HepG2 (cell line): ENCODE results near the gene DCAKD. TPM values are rescaled to one million over a fixed set of nuclear protein-coding genes. Genes with fewer than 3 reads are reported as not detected.
A peak's percentile ranks its signal among the peaks of the same experiment; 100 is the strongest.

Experiments
- FOSL2 ChIP-seq: sonication (generic); formaldehyde crosslinking; IDR thresholded peaks from 2 replicates; pipeline ENCODE4 v1.4.0; 2020; ENCODE audit warnings: missing genetic modification reagents
- FOXJ3 ChIP-seq: sonication (generic); formaldehyde crosslinking; IDR thresholded peaks from 2 replicates; pipeline ENCODE4 v1.4.0; 2020; ENCODE audit warnings: missing genetic modification reagents, mild to moderate bottlenecking, borderline replicate concordance
- HOXA5 ChIP-seq: sonication (generic); formaldehyde crosslinking; IDR thresholded peaks from 2 replicates; pipeline ENCODE4 v1.4.0; 2020; ENCODE audit warnings: missing genetic modification reagents
- MED13 ChIP-seq: sonication (generic); formaldehyde crosslinking; IDR thresholded peaks from 2 replicates; pipeline ENCODE4 v1.5.0; 2020; ENCODE audit warnings: missing genetic modification reagents
- MTA1 ChIP-seq: sonication (generic); formaldehyde crosslinking; IDR thresholded peaks from 2 replicates; pipeline ENCODE4 v1.4.0; 2020; ENCODE audit warnings: missing genetic modification reagents, mild to moderate bottlenecking, borderline replicate concordance
- NKX3-1 ChIP-seq: sonication (generic); formaldehyde crosslinking; IDR thresholded peaks from 2 replicates; pipeline ENCODE4 v1.5.0; 2020; ENCODE audit warnings: missing genetic modification reagents
- PAWR ChIP-seq: sonication (generic); formaldehyde crosslinking; IDR thresholded peaks from 2 replicates; pipeline ENCODE4 v1.4.0; 2020; ENCODE audit warnings: missing genetic modification reagents, mild to moderate bottlenecking, borderline replicate concordance
- PREB ChIP-seq: sonication (generic); formaldehyde crosslinking; IDR thresholded peaks from 2 replicates; pipeline ENCODE4 v1.4.0; 2020; ENCODE audit warnings: missing genetic modification reagents
- RAD21 ChIP-seq: fragments of 450-650 bp; formaldehyde crosslinking; IDR thresholded peaks from 2 replicates; pipeline ENCODE4 v1.5.0; 2020; ENCODE audit warnings: mild to moderate bottlenecking
- SAP130 ChIP-seq: IDR thresholded peaks from 2 replicates; pipeline ENCODE4 v1.6.1; 2016; ENCODE audit warnings: low read depth
- ZBTB40 ChIP-seq, 2 experiments: fragments of 450-650 bp in 1 of 2; sonication (generic) in 1 of 2; formaldehyde crosslinking in 1 of 2; IDR thresholded peaks; 2 replicates each; pipeline versions ENCODE4 v1.6.1 to v1.8.0; 2016 to 2022; ENCODE audit warnings: antibody characterized with exemption in 1 of 2, mild to moderate bottlenecking in 1 of 2, missing genetic modification reagents in 1 of 2
- ZNF232 ChIP-seq: sonication (generic); formaldehyde crosslinking; IDR thresholded peaks from 2 replicates; pipeline ENCODE4 v1.4.0; 2020; ENCODE audit warnings: missing genetic modification reagents, borderline replicate concordance
- ZNF335 ChIP-seq: sonication (generic); formaldehyde crosslinking; IDR thresholded peaks from 2 replicates; pipeline ENCODE4 v1.4.0; 2020; ENCODE audit warnings: missing genetic modification reagents
- polyA plus RNA-seq, 8 experiments: library from polyadenylated mRNA; depleted of rRNA in 3 of 8; stranded (reverse) in 7 of 8; unstranded in 1 of 8; fragments of >200 nt; fragmentation: Illumina TruSeq in 4 of 8; extraction: Trizol in 4 of 8; gene quantifications; 2 replicates each; pipeline versions ENCODE4 v1.2.1 to v1.2.3, GENCODE V29; 2011 to 2016; ENCODE audit warnings: low read depth in 4 of 8, missing spikeins in 1 of 8, mixed read lengths in 1 of 8; ENCODE audit not compliant: insufficient read depth in 1 of 8
- total RNA-seq, 5 experiments: library from RNA; depleted of rRNA; stranded (reverse); fragments of >200 nt; fragmentation: Illumina TruSeq; extraction: Trizol; gene quantifications; 2 replicates each; pipeline ENCODE4 v1.2.3, GENCODE V29; 2016; ENCODE audit warnings: low read depth in 1 of 5
- TF ChIP-seq, protein P1 (sequence below): sonication (generic); formaldehyde crosslinking; IDR thresholded peaks from 2 replicates; pipeline ENCODE4 v1.5.1; 2020; ENCODE audit warnings: missing genetic modification reagents, mild to moderate bottlenecking, borderline replicate concordance
- TF ChIP-seq, protein P2 (sequence below): sonication (generic); formaldehyde crosslinking; IDR thresholded peaks from 2 replicates; pipeline ENCODE4 v1.4.0; 2020; ENCODE audit warnings: missing genetic modification reagents, borderline replicate concordance

The DCAKD gene
- total and polyA plus RNA-seq, 2 of the 13 experiments (the other 11 are each of a cell fraction or from before 2014, with no cell fraction given) = 25.9 to 29.2 TPM

- TF ChIP-seq ZBTB40 (IDR thresholded peaks at IDR 0.05) (no peak), ZBTB40 (CRISPR knock-in tag; IDR thresholded peaks at IDR 0.05) (peak; percentile 40), RAD21 (CRISPR knock-in tag) (no peak; the same call in none of the 2 replicates), FOSL2 (CRISPR knock-in tag) (peak; percentile 58), PREB (CRISPR knock-in tag) (peak; percentile 90; the same call in 1 of the 2 replicates), PAWR (0 out of 2 replicates have a peak, but pooled peaks have one; percentile 91), NKX3-1 (CRISPR knock-in tag) (peak; percentile 71), ZNF335 (CRISPR knock-in tag) (peak; percentile 98), HOXA5 (CRISPR knock-in tag) (peak; percentile 85; the same call in 1 of the 2 replicates), SAP130 (CRISPR knock-in tag) (peak; percentile 96), ZNF232 (CRISPR knock-in tag) (peak; percentile 97), MED13 (CRISPR knock-in tag) (no peak; the same call in 1 of the 2 replicates), FOXJ3 (CRISPR knock-in tag) (peak; percentile 79; the same call in 1 of the 2 replicates), MTA1 (peak; percentile 79; the same call in 1 of the 2 replicates)
- TF ChIP-seq, protein P1, sequence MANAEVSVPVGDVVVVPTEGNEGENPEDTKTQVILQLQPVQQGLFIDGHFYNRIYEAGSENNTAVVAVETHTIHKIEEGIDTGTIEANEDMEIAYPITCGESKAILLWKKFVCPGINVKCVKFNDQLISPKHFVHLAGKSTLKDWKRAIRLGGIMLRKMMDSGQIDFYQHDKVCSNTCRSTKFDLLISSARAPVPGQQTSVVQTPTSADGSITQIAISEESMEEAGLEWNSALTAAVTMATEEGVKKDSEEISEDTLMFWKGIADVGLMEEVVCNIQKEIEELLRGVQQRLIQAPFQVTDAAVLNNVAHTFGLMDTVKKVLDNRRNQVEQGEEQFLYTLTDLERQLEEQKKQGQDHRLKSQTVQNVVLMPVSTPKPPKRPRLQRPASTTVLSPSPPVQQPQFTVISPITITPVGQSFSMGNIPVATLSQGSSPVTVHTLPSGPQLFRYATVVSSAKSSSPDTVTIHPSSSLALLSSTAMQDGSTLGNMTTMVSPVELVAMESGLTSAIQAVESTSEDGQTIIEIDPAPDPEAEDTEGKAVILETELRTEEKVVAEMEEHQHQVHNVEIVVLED = peak; percentile 93
- TF ChIP-seq, protein P2, sequence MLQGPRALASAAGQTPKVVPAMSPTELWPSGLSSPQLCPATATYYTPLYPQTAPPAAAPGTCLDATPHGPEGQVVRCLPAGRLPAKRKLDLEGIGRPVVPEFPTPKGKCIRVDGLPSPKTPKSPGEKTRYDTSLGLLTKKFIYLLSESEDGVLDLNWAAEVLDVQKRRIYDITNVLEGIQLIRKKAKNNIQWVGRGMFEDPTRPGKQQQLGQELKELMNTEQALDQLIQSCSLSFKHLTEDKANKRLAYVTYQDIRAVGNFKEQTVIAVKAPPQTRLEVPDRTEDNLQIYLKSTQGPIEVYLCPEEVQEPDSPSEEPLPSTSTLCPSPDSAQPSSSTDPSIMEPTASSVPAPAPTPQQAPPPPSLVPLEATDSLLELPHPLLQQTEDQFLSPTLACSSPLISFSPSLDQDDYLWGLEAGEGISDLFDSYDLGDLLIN (CRISPR knock-in tag) = peak; percentile 71
Observed at GRCh38 chr17:45060797-45061605, 9.6 kb upstream of the DCAKD start, which contains the start of gene NMT1 (continued).
